Cardiac fibroblast (primary cell): ENCODE measurements around the gene SNF8.

ENCODE experiments used
- DNase-seq, 2 donors: peaks; one replicate each; pipeline versions ENCODE4 v3.0.0 to v3.0.0-alpha.2; 2010; ENCODE audit warnings: low read depth in 2 of 2
- H3K4me3 ChIP-seq, 2 donors: replicated peaks in 1 of 2; 1 replicate in 1 of 2; 2 replicates in 1 of 2; pipeline ENCODE4 v1.5.1; 2011; ENCODE audit warnings: low read depth in 2 of 2, low read length in 2 of 2, mild to moderate bottlenecking in 2 of 2, moderate library complexity in 1 of 2
- CTCF ChIP-seq: IDR thresholded peaks from one replicate; pipeline ENCODE4 v1.5.1; 2011; ENCODE audit warnings: low read depth, mild to moderate bottlenecking, low read length, inconsistent platforms

Gene SNF8

GRCh38 chr17:48893646-48894508 lies 50.8 kb downstream of the SNF8 start:
- no peak for TF ChIP-seq CTCF
- peak overlapping the region; percentile 100 for H3K4me3 ChIP-seq
- DNase-seq: no peak

GRCh38 chr17:48892940-48893645 lies 51.5 kb downstream of the SNF8 start:
- H3K4me3 ChIP-seq: peak overlapping the region; percentile 100
- TF ChIP-seq CTCF: no peak
- peak in 1 of 2 donors; percentile 22 for DNase-seq

GRCh38 chr17:48890086-48890485 lies 54.6 kb downstream of the SNF8 start:
- no peak for TF ChIP-seq CTCF
- no peak overlapping the region for H3K4me3 ChIP-seq
- no peak for DNase-seq

- no peak overlapping the region for H3K4me3 ChIP-seq
- TF ChIP-seq CTCF: no peak
- no peak for DNase-seq
These were observed 61.5 kb downstream of the SNF8 start for GRCh38 chr17:48883171-48883570.

- DNase-seq: no peak
- no peak overlapping the region for H3K4me3 ChIP-seq
- TF ChIP-seq CTCF: no peak
These were observed 62.4 kb downstream of the SNF8 start for GRCh38 chr17:48882272-48882671.
